Measurements from ENCODE around the gene RCOR1.

Gene RCOR1

GRCh38 chr14:102683399-102684297 lies 91.2 kb downstream of the RCOR1 start:
- Mint-ChIP-seq H3K27ac (no peak overlapping the region), H3K27me3 (no peaks in the 10 kb centered on the region), H3K36me3 (peaks cover 4% of the 10 kb centered on the region), H3K4me3 (no peak overlapping the region), H3K9me3 (no peaks in the 10 kb centered on the region), H3K4me1 (peaks cover 2% of the 10 kb centered on the region)
- no peak for DNase-seq
- CTCF ChIA-PET, result no interaction called here

GRCh38 chr14:102684298-102684663 lies 91.8 kb downstream of the RCOR1 start:
- Mint-ChIP-seq H3K4me1 (peaks cover 2% of the 10 kb centered on the region), H3K4me3 (no peak overlapping the region), H3K9me3 (no peaks in the 10 kb centered on the region), H3K27ac (no peak overlapping the region), H3K36me3 (peaks cover 4% of the 10 kb centered on the region), H3K27me3 (no peaks in the 10 kb centered on the region)
- CTCF ChIA-PET, result no interaction called here
- no peak for DNase-seq

GRCh38 chr14:102686196-102686801 lies 93.8 kb downstream of the RCOR1 start:
- DNase-seq, result no peak
- peaks cover 2% of the 10 kb centered on the region for H3K4me1 Mint-ChIP-seq
- CTCF ChIA-PET, result interaction anchor here (0.7 to 1.2 kb wide), 2 partner anchors 8 to 91 kb away, joined by 3 to 5 read pairs; no protein-coding TSS in a partner anchor
- no peak overlapping the region for H3K27ac Mint-ChIP-seq
- no peak overlapping the region for H3K4me3 Mint-ChIP-seq
- H3K27me3 Mint-ChIP-seq, result no peaks in the 10 kb centered on the region
- peaks cover 4% of the 10 kb centered on the region for H3K36me3 Mint-ChIP-seq
- H3K9me3 Mint-ChIP-seq, result no peaks in the 10 kb centered on the region

- CTCF ChIA-PET, result no interaction called here
- no peak overlapping the region for H3K4me3 Mint-ChIP-seq
- H3K9me3 Mint-ChIP-seq, result no peaks in the 10 kb centered on the region
- no peak overlapping the region for H3K27ac Mint-ChIP-seq
- peaks cover 2% of the 10 kb centered on the region for H3K4me1 Mint-ChIP-seq
- H3K27me3 Mint-ChIP-seq, result no peaks in the 10 kb centered on the region
- DNase-seq, result no peak
- H3K36me3 Mint-ChIP-seq, result peaks cover 2% of the 10 kb centered on the region
Observed at GRCh38 chr14:102688290-102688689, 95.8 kb downstream of the RCOR1 start.

GRCh38 chr14:102690509-102691286 lies 98.2 kb downstream of the RCOR1 start:
- Mint-ChIP-seq H3K27ac (no peak overlapping the region), H3K9me3 (no peaks in the 10 kb centered on the region), H3K27me3 (no peaks in the 10 kb centered on the region), H3K36me3 (no peaks in the 10 kb centered on the region), H3K4me1 (peaks cover 5% of the 10 kb centered on the region), H3K4me3 (no peak overlapping the region)
- CTCF ChIA-PET, result interaction anchor here (0.7 kb wide), 1 partner anchor 9 kb away, joined by 3 read pairs; no protein-coding TSS in a partner anchor
- no peak for DNase-seq

GRCh38 chr14:102691763-102692162 lies 99.3 kb downstream of the RCOR1 start:
- Mint-ChIP-seq H3K27me3 (no peaks in the 10 kb centered on the region), H3K36me3 (no peaks in the 10 kb centered on the region), H3K27ac (no peak overlapping the region), H3K9me3 (no peaks in the 10 kb centered on the region), H3K4me3 (no peak overlapping the region), H3K4me1 (peaks cover 11% of the 10 kb centered on the region)
- CTCF ChIA-PET, result interaction anchor here (0.7 kb wide), 1 partner anchor 10 kb away, joined by 3 read pairs; no protein-coding TSS in a partner anchor
- no peak for DNase-seq

GRCh38 chr14:102692334-102692733 lies 99.9 kb downstream of the RCOR1 start:
- no peaks in the 10 kb centered on the region for H3K27me3 Mint-ChIP-seq
- CTCF ChIA-PET, result interaction anchor here (3.2 to 4.4 kb wide), 2 partner anchors 12 to 81 kb away, joined by 16 to 27 read pairs; no protein-coding TSS in a partner anchor
- no peaks in the 10 kb centered on the region for H3K9me3 Mint-ChIP-seq
- DNase-seq, result no peak
- H3K4me3 Mint-ChIP-seq, result no peak overlapping the region
- no peaks in the 10 kb centered on the region for H3K36me3 Mint-ChIP-seq
- H3K27ac Mint-ChIP-seq, result no peak overlapping the region
- peaks cover 17% of the 10 kb centered on the region for H3K4me1 Mint-ChIP-seq

GRCh38 chr14:102693006-102693755 lies 100.7 kb downstream of the RCOR1 start:
- no peak for DNase-seq
- CTCF ChIA-PET, result interaction anchor here (0.6 to 4.4 kb wide), 13 partner anchors 11 to 412 kb away, joined by 3 to 27 read pairs (median 5); no protein-coding TSS in a partner anchor
- no peaks in the 10 kb centered on the region for H3K36me3 Mint-ChIP-seq
- no peak overlapping the region for H3K4me3 Mint-ChIP-seq
- peaks cover 20% of the 10 kb centered on the region for H3K4me1 Mint-ChIP-seq
- no peak overlapping the region for H3K27ac Mint-ChIP-seq
- no peaks in the 10 kb centered on the region for H3K27me3 Mint-ChIP-seq
- H3K9me3 Mint-ChIP-seq, result no peaks in the 10 kb centered on the region

- Mint-ChIP-seq H3K4me3 (no peak overlapping the region), H3K27me3 (no peaks in the 10 kb centered on the region), H3K36me3 (no peaks in the 10 kb centered on the region), H3K27ac (no peak overlapping the region), H3K9me3 (no peaks in the 10 kb centered on the region), H3K4me1 (peaks cover 18% of the 10 kb centered on the region)
- DNase-seq, result peak; percentile 67
- CTCF ChIA-PET, result interaction anchor here (0.7 to 4.4 kb wide), 26 partner anchors 9 to 600 kb away, joined by 3 to 27 read pairs (median 4); no protein-coding TSS in a partner anchor
Observed at GRCh38 chr14:102694530-102695166, 102.2 kb downstream of the RCOR1 start.

GRCh38 chr14:102695167-102695555 lies 102.7 kb downstream of the RCOR1 start:
- Mint-ChIP-seq H3K27ac (no peak overlapping the region), H3K9me3 (no peaks in the 10 kb centered on the region), H3K4me3 (no peak overlapping the region), H3K4me1 (peaks cover 18% of the 10 kb centered on the region), H3K27me3 (no peaks in the 10 kb centered on the region), H3K36me3 (no peaks in the 10 kb centered on the region)
- CTCF ChIA-PET, result interaction anchor here (0.7 to 4.4 kb wide), 22 partner anchors 9 to 599 kb away, joined by 3 to 27 read pairs (median 4); no protein-coding TSS in a partner anchor
- DNase-seq, result no peak

GRCh38 chr14:102696332-102696731 lies 103.9 kb downstream of the RCOR1 start:
- no peaks in the 10 kb centered on the region for H3K9me3 Mint-ChIP-seq
- peaks cover 5% of the 10 kb centered on the region for H3K36me3 Mint-ChIP-seq
- CTCF ChIA-PET, result interaction anchor here (0.6 to 4.4 kb wide), 5 partner anchors 38 to 222 kb away, joined by 3 to 27 read pairs (median 12); no protein-coding TSS in a partner anchor
- H3K27ac Mint-ChIP-seq, result no peak overlapping the region
- H3K4me1 Mint-ChIP-seq, result peaks cover 18% of the 10 kb centered on the region
- H3K4me3 Mint-ChIP-seq, result no peak overlapping the region
- no peaks in the 10 kb centered on the region for H3K27me3 Mint-ChIP-seq
- DNase-seq, result no peak

GRCh38 chr14:102696856-102697495 lies 104.5 kb downstream of the RCOR1 start:
- Mint-ChIP-seq H3K9me3 (no peaks in the 10 kb centered on the region), H3K4me3 (no peak overlapping the region), H3K27me3 (no peaks in the 10 kb centered on the region), H3K4me1 (peaks cover 18% of the 10 kb centered on the region), H3K27ac (no peak overlapping the region), H3K36me3 (peaks cover 6% of the 10 kb centered on the region)
- CTCF ChIA-PET, result interaction anchor here (0.6 to 4.4 kb wide), 2 partner anchors 54 to 77 kb away, joined by 3 to 27 read pairs; no protein-coding TSS in a partner anchor
- no peak for DNase-seq

- Mint-ChIP-seq H3K27ac (no peak overlapping the region), H3K9me3 (no peaks in the 10 kb centered on the region), H3K4me3 (no peak overlapping the region), H3K27me3 (no peaks in the 10 kb centered on the region), H3K36me3 (peaks cover 11% of the 10 kb centered on the region), H3K4me1 (peaks cover 18% of the 10 kb centered on the region)
- CTCF ChIA-PET, result no interaction called here
- DNase-seq, result no peak
Observed at GRCh38 chr14:102697501-102697900, 105.1 kb downstream of the RCOR1 start.
